Muscle layer of duodenum (tissue), 2 donors: ENCODE results near the gene RERE.
"Not testable (repeated sequence)": the region's sequence is repeated elsewhere in the genome, so short reads cannot be mapped to it uniquely, and the experiment has no call there.

ENCODE experiments used
- H3K27ac ChIP-seq: one replicate; pipeline ENCODE4 v1.7.0; 2013; ENCODE audit warnings: mild to moderate bottlenecking, low read length
- H3K27me3 ChIP-seq: one replicate; pipeline ENCODE4 v1.7.0; 2013; ENCODE audit warnings: low read depth, mild to moderate bottlenecking, control low read depth, low read length
- H3K36me3 ChIP-seq, 2 donors: one replicate each; pipeline ENCODE4 v1.7.0; 2013; ENCODE audit warnings: low read length in 2 of 2, control low read depth in 1 of 2, mild to moderate bottlenecking in 1 of 2; ENCODE audit not compliant: insufficient read depth in 2 of 2, control insufficient read depth in 1 of 2
- H3K4me1 ChIP-seq, 2 donors: one replicate each; pipeline ENCODE4 v1.7.0; 2013; ENCODE audit warnings: low read length in 2 of 2, mild to moderate bottlenecking in 2 of 2, control low read depth in 1 of 2, moderate library complexity in 1 of 2; ENCODE audit not compliant: insufficient read depth in 2 of 2, control insufficient read depth in 1 of 2
- H3K4me3 ChIP-seq, 2 donors: one replicate each; pipeline ENCODE4 v1.7.0; 2013; ENCODE audit warnings: low read length in 2 of 2, low read depth in 1 of 2, mild to moderate bottlenecking in 1 of 2
- H3K9me3 ChIP-seq, 2 donors: one replicate each; pipeline ENCODE4 v1.7.0; 2013; ENCODE audit warnings: low read length in 2 of 2, control low read depth in 1 of 2, mild to moderate bottlenecking in 1 of 2; ENCODE audit not compliant: control insufficient read depth in 1 of 2
- donor health status: healthy.

Gene RERE

DNA sequence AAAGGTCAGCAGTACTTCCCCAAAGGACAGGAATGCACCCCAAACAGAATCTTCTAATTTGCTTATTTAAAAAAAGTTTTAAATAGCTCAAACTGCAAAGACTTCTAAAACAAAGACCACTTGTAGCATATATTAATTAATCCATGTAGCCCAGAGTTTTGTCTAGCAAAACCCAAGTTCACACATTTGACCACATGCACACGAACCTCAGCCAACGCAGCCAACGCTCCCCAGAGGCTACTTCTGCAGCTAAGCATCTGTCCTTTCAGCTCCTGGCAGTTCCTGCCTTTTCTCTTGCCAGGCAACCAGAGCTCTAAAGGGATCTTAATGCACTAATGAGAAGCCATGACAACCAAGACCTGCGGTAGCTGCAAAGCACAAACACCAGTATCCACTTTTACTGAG lies 89.6 kb downstream of the RERE start:
- peaks cover 5 to 15% of the 10 kb centered on the region in 2 donors for H3K4me1 ChIP-seq
- H3K4me3 ChIP-seq: no peak overlapping the region

DNA sequence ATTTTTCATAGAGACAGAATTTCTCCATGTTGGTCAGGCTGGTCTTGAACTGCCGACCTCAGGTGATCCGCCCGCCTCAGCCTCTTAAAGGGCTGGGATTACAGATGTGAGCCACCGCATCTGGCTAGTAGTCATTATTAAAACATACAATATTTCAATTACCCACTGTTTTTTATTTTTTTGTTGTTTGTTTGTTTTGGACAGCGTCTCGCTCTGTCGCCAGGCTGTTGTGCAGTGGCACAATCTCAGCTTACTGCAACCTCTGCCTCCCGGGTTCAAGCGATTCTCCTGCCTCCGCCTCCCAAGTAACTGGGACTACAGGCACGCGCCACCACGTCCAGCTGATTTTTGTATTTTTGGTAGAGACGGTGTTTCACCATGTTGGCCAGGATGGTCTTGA lies 90.1 kb downstream of the RERE start:
- H3K4me3 ChIP-seq, H3K27me3 ChIP-seq, H3K36me3 ChIP-seq, H3K9me3 ChIP-seq, H3K27ac ChIP-seq: not testable (repeated sequence)
- peaks cover 5 to 15% of the 10 kb centered on the region in 2 donors for H3K4me1 ChIP-seq

More for the DNA sequence above, 89.6 kb downstream of the RERE start:
- Histone ChIP-seq H3K27me3 (no peaks in the 10 kb centered on the region), H3K27ac (no peak overlapping the region), H3K36me3 (no peaks in the 10 kb centered on the region), H3K9me3 (peaks cover 0 to 3% of the 10 kb centered on the region in 2 donors)

DNA sequence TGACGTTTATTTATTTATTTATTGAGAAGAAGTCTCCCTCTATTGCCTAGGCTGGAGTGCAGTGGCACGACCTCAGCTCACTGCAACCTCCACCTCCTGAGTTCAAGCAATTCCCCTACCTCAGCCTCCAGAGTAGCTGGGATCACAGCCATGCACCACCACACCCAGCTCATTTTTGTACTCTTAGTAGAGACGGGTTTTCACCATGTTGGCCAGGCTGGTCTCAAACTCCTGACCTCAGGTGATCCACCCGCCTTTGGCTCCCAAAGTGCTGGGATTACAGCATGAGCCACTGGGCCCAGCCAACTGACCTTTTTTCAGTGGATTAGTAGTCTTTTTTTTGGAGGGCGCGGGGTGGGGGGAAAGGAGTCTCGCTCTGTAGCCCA lies 90.6 kb downstream of the RERE start:
- peaks cover 5 to 15% of the 10 kb centered on the region in 2 donors for H3K4me1 ChIP-seq
- not testable (repeated sequence) for H3K27ac ChIP-seq, H3K36me3 ChIP-seq, H3K9me3 ChIP-seq, H3K27me3 ChIP-seq, H3K4me3 ChIP-seq

DNA sequence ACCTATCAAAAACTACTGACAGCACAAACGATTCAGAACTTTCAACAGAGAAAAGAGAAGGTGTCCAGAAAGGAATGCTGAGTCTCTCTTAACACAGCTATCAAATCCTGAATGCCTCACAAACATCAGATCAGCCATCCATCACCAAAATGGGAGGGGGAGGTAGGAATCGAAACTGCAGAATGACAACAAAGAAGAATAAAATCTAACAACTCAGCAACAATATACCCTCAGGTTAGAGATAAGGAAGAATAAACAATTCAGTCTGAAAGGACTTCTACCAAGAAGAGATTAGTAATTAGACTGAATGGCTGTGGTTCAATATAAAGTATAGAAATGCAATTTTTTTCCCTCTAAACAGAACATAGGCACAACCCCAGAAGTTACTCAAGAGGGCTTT lies 94.4 kb downstream of the RERE start:
- no peaks in the 10 kb centered on the region for H3K36me3 ChIP-seq
- no peaks in the 10 kb centered on the region for H3K9me3 ChIP-seq
- H3K27me3 ChIP-seq: no peaks in the 10 kb centered on the region
- no peak overlapping the region for H3K4me3 ChIP-seq
- peaks cover 4 to 21% of the 10 kb centered on the region in 2 donors for H3K4me1 ChIP-seq
- no peak overlapping the region for H3K27ac ChIP-seq

DNA sequence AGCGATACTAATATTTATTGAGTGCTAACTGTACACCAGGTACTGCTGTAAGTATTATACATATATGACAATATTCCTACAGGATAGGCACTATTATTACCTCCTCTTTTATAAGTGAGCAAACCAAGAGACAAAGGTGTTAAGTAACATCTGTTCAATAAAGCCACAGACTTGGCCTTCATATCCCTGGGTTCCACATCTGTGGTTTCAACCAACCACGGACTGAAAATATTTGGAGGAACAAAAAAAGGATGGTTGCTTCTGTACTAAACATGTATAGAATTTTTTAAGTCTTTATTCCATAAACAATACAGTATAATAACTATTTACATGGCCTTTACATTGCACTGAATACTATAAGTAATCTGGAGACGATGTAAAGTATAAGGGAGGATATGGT lies 95.1 kb downstream of the RERE start:
- Histone ChIP-seq H3K36me3 (no peaks in the 10 kb centered on the region), H3K9me3 (no peaks in the 10 kb centered on the region), H3K27ac (no peak overlapping the region), H3K27me3 (no peaks in the 10 kb centered on the region), H3K4me3 (no peak overlapping the region), H3K4me1 (peaks cover 0 to 18% of the 10 kb centered on the region in 2 donors)

DNA sequence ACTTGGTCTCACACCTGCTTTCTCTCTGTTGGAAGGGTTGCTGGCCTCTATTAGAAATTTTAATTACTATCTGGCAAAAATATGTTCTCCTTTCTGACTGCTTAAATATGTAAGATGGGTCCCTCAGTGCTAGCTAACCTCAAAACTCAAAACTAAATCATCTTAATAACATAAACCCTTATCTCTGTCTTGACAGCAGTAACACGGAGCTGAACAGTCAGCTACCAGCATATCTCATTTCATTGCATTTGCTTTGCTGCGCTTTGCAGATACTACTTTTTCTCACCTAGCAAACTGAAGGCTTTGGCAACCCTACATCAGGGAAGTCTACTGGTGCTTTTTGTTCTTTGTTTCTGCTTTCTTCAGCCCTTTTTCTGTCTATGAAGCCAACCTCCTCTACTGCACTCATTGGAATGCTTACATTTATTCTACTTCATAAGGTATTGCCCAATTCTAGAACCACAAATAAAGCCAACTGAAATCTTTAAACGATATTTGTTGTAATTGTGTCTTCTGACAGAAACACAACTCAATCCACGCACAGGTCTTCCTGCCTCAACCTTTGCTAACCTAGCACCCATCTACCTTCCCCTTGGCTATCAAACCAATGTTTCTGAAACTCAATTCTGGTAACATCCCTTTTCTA lies 95.6 kb downstream of the RERE start:
- Histone ChIP-seq H3K27me3 (no peaks in the 10 kb centered on the region), H3K4me1 (peaks cover 0 to 17% of the 10 kb centered on the region in 2 donors), H3K36me3 (no peaks in the 10 kb centered on the region), H3K9me3 (no peaks in the 10 kb centered on the region), H3K27ac (no peak overlapping the region), H3K4me3 (no peak overlapping the region)

DNA sequence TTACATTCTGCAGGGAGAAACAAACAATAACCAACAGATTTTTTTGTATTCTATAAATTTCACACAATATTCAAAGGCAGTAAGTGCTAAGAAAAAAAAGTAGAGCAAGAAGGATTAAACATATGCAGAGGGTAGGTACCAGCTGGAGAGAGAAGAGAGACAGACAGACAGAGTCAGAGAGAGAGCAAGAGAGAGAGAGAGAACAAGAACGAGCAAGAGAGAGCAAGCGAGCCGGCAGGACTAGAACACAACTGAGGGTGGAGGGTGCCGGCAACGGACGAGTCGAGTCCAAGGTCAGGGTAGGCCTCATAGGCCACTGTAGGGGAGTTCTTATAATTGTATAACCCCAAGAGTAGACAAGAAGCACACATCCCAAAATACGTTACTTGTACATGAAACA lies 97.1 kb downstream of the RERE start:
- Histone ChIP-seq H3K4me3 (no peak overlapping the region), H3K27ac (no peak overlapping the region), H3K36me3 (no peaks in the 10 kb centered on the region), H3K4me1 (peaks cover 0 to 7% of the 10 kb centered on the region in 2 donors), H3K27me3 (no peaks in the 10 kb centered on the region), H3K9me3 (no peaks in the 10 kb centered on the region)

DNA sequence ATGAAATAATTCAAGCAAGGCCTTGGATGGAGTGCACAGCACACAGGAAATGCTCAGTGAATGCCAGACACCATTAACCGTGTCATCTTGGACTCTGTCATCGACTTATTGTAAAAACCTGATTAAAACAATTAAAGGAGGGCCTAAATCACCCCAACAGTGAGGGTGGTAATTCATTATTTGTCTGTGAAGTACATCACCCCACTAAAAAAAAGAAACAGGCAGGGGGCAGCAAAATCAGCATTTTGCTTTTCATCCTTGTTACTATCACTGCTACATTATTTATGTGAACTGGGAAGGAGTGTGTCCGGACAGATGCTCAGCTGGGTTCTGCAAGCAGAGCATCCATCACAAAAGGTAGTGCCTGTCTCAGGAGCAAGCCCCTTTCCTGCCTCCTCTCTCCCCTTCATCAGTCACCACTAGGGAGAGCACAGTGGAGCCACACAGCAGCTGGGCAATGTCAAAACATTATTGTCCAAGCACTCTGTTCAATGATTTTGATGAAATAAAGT lies 98.5 kb downstream of the RERE start:
- Histone ChIP-seq H3K27me3 (no peaks in the 10 kb centered on the region), H3K4me3 (no peak overlapping the region), H3K4me1 (peaks cover 0 to 7% of the 10 kb centered on the region in 2 donors), H3K9me3 (no peaks in the 10 kb centered on the region), H3K27ac (no peak overlapping the region), H3K36me3 (no peaks in the 10 kb centered on the region)

DNA sequence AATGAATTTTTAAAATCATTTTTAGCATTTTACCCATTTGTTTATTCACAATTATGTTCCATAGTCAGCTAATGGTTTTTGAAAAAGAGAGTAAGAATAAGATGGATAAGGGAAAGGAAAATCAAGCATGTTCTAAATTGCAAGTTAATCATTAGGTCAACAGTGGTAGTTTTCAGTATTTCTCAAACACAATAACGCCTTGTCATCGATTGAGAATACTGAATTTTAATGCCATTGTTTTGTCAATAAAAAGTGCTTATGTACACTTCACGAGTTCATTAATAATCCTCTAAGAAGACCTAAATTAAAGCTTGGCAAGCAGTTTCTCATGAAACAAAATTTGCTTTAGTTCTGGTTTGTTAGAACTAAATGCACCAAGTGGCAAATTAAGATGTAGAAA lies 100.3 kb downstream of the RERE start:
- H3K27ac ChIP-seq: no peak overlapping the region
- peaks cover 7 to 22% of the 10 kb centered on the region in 2 donors for H3K4me1 ChIP-seq
- H3K4me3 ChIP-seq: no peak overlapping the region
- H3K36me3 ChIP-seq: no peaks in the 10 kb centered on the region
- no peaks in the 10 kb centered on the region for H3K9me3 ChIP-seq
- no peaks in the 10 kb centered on the region for H3K27me3 ChIP-seq

DNA sequence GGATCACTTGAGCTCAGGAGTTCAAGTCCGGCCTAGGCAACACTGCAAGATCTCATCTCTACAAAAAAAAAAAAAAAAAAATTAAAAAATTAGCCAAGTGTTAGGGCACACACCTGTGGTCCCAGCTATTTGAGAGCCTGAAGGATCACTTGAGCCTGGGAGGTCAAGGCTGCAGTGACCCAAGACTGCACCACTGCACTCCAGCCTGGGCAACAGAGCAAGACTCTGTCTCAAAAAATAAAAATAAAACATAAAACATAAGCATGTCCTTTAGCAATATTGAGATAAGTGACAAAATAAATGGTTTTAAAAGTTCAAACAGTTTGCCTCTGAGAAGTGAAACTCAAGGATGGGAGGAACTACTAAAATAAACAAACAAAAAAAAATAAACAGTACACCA lies 101.2 kb downstream of the RERE start:
- H3K4me1 ChIP-seq: peaks cover 11 to 31% of the 10 kb centered on the region in 2 donors
- H3K27ac ChIP-seq: no peak overlapping the region
- no peaks in the 10 kb centered on the region for H3K27me3 ChIP-seq
- H3K4me3 ChIP-seq: no peak overlapping the region
- no peaks in the 10 kb centered on the region for H3K36me3 ChIP-seq
- no peaks in the 10 kb centered on the region for H3K9me3 ChIP-seq

DNA sequence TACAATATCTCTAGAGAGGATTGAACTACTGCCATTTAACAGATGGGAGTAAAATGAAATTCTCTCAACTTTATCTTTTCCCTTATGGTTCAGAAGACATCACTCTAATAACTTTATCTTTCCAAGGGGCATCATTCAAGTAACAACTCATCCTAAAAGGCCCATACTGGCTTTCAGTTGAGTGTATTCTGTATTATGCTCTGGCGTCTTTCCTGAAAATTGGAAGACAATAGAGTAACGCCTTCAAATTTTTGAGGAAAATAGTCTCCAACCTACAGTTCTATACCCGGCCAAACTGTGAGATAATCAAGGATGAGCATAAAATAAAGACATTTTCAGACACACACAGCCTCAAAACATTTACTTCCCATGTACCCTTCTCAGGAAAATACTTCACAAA lies 103.3 kb downstream of the RERE start:
- H3K9me3 ChIP-seq: no peaks in the 10 kb centered on the region
- H3K4me3 ChIP-seq: no peak overlapping the region
- no peaks in the 10 kb centered on the region for H3K36me3 ChIP-seq
- no peaks in the 10 kb centered on the region for H3K27me3 ChIP-seq
- peaks cover 11 to 30% of the 10 kb centered on the region in 2 donors for H3K4me1 ChIP-seq
- H3K27ac ChIP-seq: no peak overlapping the region
